GM23338 (cell line): ENCODE results near the gene KPNA5. TPM values are rescaled to one million over a fixed set of nuclear protein-coding genes. Genes with fewer than 3 reads are reported as not detected.

Experiments used
- ATAC-seq: fragments of 200-7000 bp; cut with Tn5 transposase; 3 replicates; pipeline ENCODE4 v1.9.1; 2020
- DNase-seq: peaks from one replicate; pipeline ENCODE4 v3.0.0-alpha.2; 2015; ENCODE audit warnings: low spot score
- H2AFZ ChIP-seq: fragments of 200-600 bp; sonication (generic); 2 replicates; pipeline ENCODE4 v1.8.0; 2016; ENCODE audit warnings: antibody characterized with exemption, mild to moderate bottlenecking, moderate library complexity
- H3F3A ChIP-seq: fragments of 200-600 bp; sonication (generic); replicated peaks from 2 replicates; pipeline ENCODE4 v1.8.0; 2017; ENCODE audit warnings: antibody characterized with exemption, mixed run types, low read depth
- H3K27ac ChIP-seq: fragments of 200-600 bp; sonication (generic); 2 replicates; pipeline ENCODE4 v1.6.1; 2016; ENCODE audit warnings: low read depth
- H3K27me3 ChIP-seq: fragments of 200-600 bp; sonication (generic); 2 replicates; pipeline ENCODE4 v1.8.0; 2016; ENCODE audit warnings: mild to moderate bottlenecking, mixed run types, moderate library complexity; ENCODE audit not compliant: insufficient read depth
- H3K36me3 ChIP-seq: fragments of 200-600 bp; sonication (generic); 2 replicates; pipeline ENCODE4 v1.8.0; 2016; ENCODE audit warnings: mild to moderate bottlenecking; ENCODE audit not compliant: insufficient read depth
- H3K4me1 ChIP-seq: fragments of 200-600 bp; sonication (generic); 2 replicates; pipeline ENCODE4 v1.8.0; 2016; ENCODE audit warnings: mild to moderate bottlenecking, moderate library complexity; ENCODE audit not compliant: insufficient read depth
- H3K4me2 ChIP-seq: fragments of 200-600 bp; sonication (generic); 2 replicates; pipeline ENCODE4 v1.7.1; 2017; ENCODE audit warnings: mixed run types
- H3K4me3 ChIP-seq: fragments of 200-600 bp; sonication (generic); 2 replicates; pipeline ENCODE4 v1.6.1; 2016; ENCODE audit warnings: mixed run types
- H3K79me2 ChIP-seq: fragments of 200-600 bp; sonication (generic); replicated peaks from 2 replicates; pipeline ENCODE4 v1.8.0; 2017; ENCODE audit warnings: mild to moderate bottlenecking; ENCODE audit not compliant: insufficient read depth
- H3K9me2 ChIP-seq: fragments of 200-600 bp; sonication (generic); 2 replicates; pipeline ENCODE4 v1.8.0; 2017; ENCODE audit not compliant: insufficient read depth
- H4K20me1 ChIP-seq: fragments of 200-600 bp; sonication (generic); replicated peaks from 2 replicates; pipeline ENCODE4 v1.8.0; 2017; ENCODE audit warnings: mild to moderate bottlenecking; ENCODE audit not compliant: insufficient read depth
- H3K27ac Mint-ChIP-seq: 2 replicates; pipeline ENCODE4 v1.8.0; 2020; ENCODE audit warnings: inconsistent platforms, mild to moderate bottlenecking, moderate library complexity, mixed read lengths
- H3K27me3 Mint-ChIP-seq: 3 replicates; pipeline ENCODE4 v1.8.0; 2022; ENCODE audit warnings: low read depth, mild to moderate bottlenecking, moderate library complexity, mixed read lengths, inconsistent platforms; ENCODE audit not compliant: insufficient read depth, poor library complexity
- H3K36me3 Mint-ChIP-seq: 3 replicates; pipeline ENCODE4 v1.8.0; 2021; ENCODE audit warnings: low read depth, mild to moderate bottlenecking, inconsistent platforms, moderate library complexity, mixed read lengths
- H3K4me1 Mint-ChIP-seq: 3 replicates; pipeline ENCODE4 v1.8.0; 2020; ENCODE audit warnings: mild to moderate bottlenecking, inconsistent platforms, mixed read lengths
- H3K4me3 Mint-ChIP-seq: 3 replicates; pipeline ENCODE4 v1.8.0; 2021; ENCODE audit warnings: moderate library complexity, mild to moderate bottlenecking, inconsistent platforms, mixed read lengths
- H3K9me3 Mint-ChIP-seq: 3 replicates; pipeline ENCODE4 v1.8.0; 2020; ENCODE audit warnings: moderate library complexity, mild to moderate bottlenecking, inconsistent platforms, mixed read lengths
- CREB1 ChIP-seq: fragments of 250-450 bp; sonication (Bioruptor Pico); IDR thresholded peaks from 2 replicates; pipeline ENCODE4 v1.5.0; 2020; ENCODE audit warnings: low read depth, mild to moderate bottlenecking, moderate library complexity
- CTCF ChIP-seq, 2 experiments: fragments of 200-600 bp in 1 of 2; sonication (generic) in 1 of 2; conservative IDR thresholded peaks; 2 replicates each; pipeline versions ENCODE4 v1.5.1 to v1.6.1; 2016 to 2017; ENCODE audit warnings: antibody characterized with exemption in 2 of 2, low read depth in 2 of 2, mild to moderate bottlenecking in 2 of 2, moderate library complexity in 1 of 2
- ETS1 ChIP-seq: IDR thresholded peaks from 2 replicates; pipeline ENCODE4 v1.6.1; 2016; ENCODE audit warnings: antibody characterized with exemption
- EZH2 ChIP-seq: fragments of 200-600 bp; sonication (generic); IDR thresholded peaks from one replicate; pipeline ENCODE4 v1.8.0; 2017; ENCODE audit warnings: antibody characterized with exemption, mild to moderate bottlenecking, low read depth; ENCODE audit not compliant: unreplicated experiment
- EZH2phosphoT487 ChIP-seq: fragments of 200-600 bp; sonication (generic); IDR thresholded peaks from one replicate; pipeline ENCODE4 v1.8.1; 2018; ENCODE audit warnings: antibody characterized with exemption; ENCODE audit not compliant: unreplicated experiment
- JUNB ChIP-seq: IDR thresholded peaks from one replicate; pipeline ENCODE4 v1.6.1; 2016; ENCODE audit warnings: antibody characterized with exemption; ENCODE audit not compliant: unreplicated experiment
- NANOG ChIP-seq: IDR thresholded peaks from 2 replicates; pipeline ENCODE4 v1.6.1; 2016; ENCODE audit warnings: antibody characterized with exemption, borderline replicate concordance
- POLR2AphosphoS5 ChIP-seq: IDR thresholded peaks from 2 replicates; pipeline ENCODE4 v1.6.1; 2016; ENCODE audit warnings: antibody characterized with exemption, low read depth
- REST ChIP-seq: IDR thresholded peaks from one replicate; pipeline ENCODE4 v1.6.1; 2018; ENCODE audit warnings: antibody characterized with exemption; ENCODE audit not compliant: unreplicated experiment
- STAT1 ChIP-seq: IDR thresholded peaks from one replicate; pipeline ENCODE4 v1.6.1; 2016; ENCODE audit warnings: antibody characterized with exemption; ENCODE audit not compliant: unreplicated experiment
- ZNF114 ChIP-seq: fragments of 250-450 bp; sonication (Bioruptor Pico); IDR thresholded peaks from 2 replicates; pipeline ENCODE4 v1.5.0; 2020; ENCODE audit warnings: mild to moderate bottlenecking, moderate library complexity
- ZNF331 ChIP-seq: fragments of 250-450 bp; sonication (Bioruptor Pico); IDR thresholded peaks from 2 replicates; pipeline ENCODE4 v1.5.0; 2020; ENCODE audit warnings: low read depth, mild to moderate bottlenecking, moderate library complexity
- ZNF462 ChIP-seq: fragments of 250-450 bp; sonication (Bioruptor Pico); IDR thresholded peaks from 2 replicates; pipeline ENCODE4 v1.5.0; 2020; ENCODE audit warnings: mild to moderate bottlenecking, moderate library complexity
- polyA plus RNA-seq: library from polyadenylated mRNA; unstranded; fragments of >200 nt; fragmentation: Nextera tagmentation; extraction: Ambion mirVana; gene quantifications from 2 replicates; pipeline ENCODE4 v1.2.1, GENCODE V29; 2016
- total RNA-seq: library from RNA; depleted of rRNA; stranded (reverse); fragments of >200 nt; shearing (Covaris generic); gene quantifications from 2 replicates; pipeline ENCODE4 v1.2.3, GENCODE V29; 2014

The KPNA5 gene
- total and polyA plus RNA-seq, 2 experiments from 2014 or later, result 6.9 to 16.3 TPM

- Mint-ChIP-seq H3K27me3 (no peaks in the 10 kb centered on the region), H3K9me3 (no peaks in the 10 kb centered on the region), H3K4me1 (peaks cover 3% of the 10 kb centered on the region), H3K4me3 (no peak overlapping the region), H3K27ac (no peak overlapping the region), H3K36me3 (peaks cover 8% of the 10 kb centered on the region)
- no peak overlapping the region for H3K4me3 ChIP-seq
- peak; percentile 61 for DNase-seq
- H3K36me3 ChIP-seq, result no peaks in the 10 kb centered on the region
- peak; percentile 74 for ATAC-seq
- no peaks in the 10 kb centered on the region for H3K9me2 ChIP-seq
- no peaks in the 10 kb centered on the region for H3F3A ChIP-seq
- TF ChIP-seq ETS1 (no peak), STAT1 (no peak), ZNF331 (CRISPR knock-in tag) (no peak), NANOG (no peak), ZNF462 (CRISPR knock-in tag) (no peak), JUNB (no peak), CREB1 (CRISPR knock-in tag) (no peak), REST (no peak), EZH2 (no peak), ZNF114 (CRISPR knock-in tag) (no peak), EZH2phosphoT487 (no peak), CTCF (conservative IDR thresholded peaks at IDR 0.05; ENCODE audit: low read depth in 2 of 2) (no peak), POLR2AphosphoS5 (no peak)
- H3K4me2 ChIP-seq, result no peak overlapping the region
- no peaks in the 10 kb centered on the region for H3K79me2 ChIP-seq
- no peaks in the 10 kb centered on the region for H3K27me3 ChIP-seq
- no peak overlapping the region for H2AFZ ChIP-seq
- H4K20me1 ChIP-seq, result no peaks in the 10 kb centered on the region
- no peaks in the 10 kb centered on the region for H3K4me1 ChIP-seq
- H3K27ac ChIP-seq, result no peak overlapping the region
Observed at GRCh38 chr6:116631379-116631990, 49.5 kb upstream of the KPNA5 start.
